B cell (primary cell): Measurements from ENCODE around the gene CCDC57. TPM values are rescaled to one million over a fixed set of nuclear protein-coding genes. Genes with fewer than 3 reads are reported as not detected.
A peak's percentile ranks its signal among the peaks of the same experiment; 100 is the strongest.

ENCODE experiments used
- ATAC-seq: fragments of 200-7000 bp; cut with Tn5 transposase; one replicate; pipeline ENCODE4 v1.10.0; 2021; ENCODE audit warnings: low read depth, mild to moderate bottlenecking, moderate number of reproducible peaks, moderate library complexity
- CTCF ChIA-PET: fragments of 350-600 bp; sonication (Branson Sonifier 250); formaldehyde crosslinking; loops from one replicate; lab custom pipeline; 2021; ENCODE audit warnings: antibody characterized with exemption, inconsistent platforms; lab: Charles Lee
- POLR2A ChIA-PET: fragments of 350-600 bp; sonication (Branson Sonifier 250); formaldehyde crosslinking; loops from one replicate; lab custom pipeline; 2021; ENCODE audit warnings: antibody characterized with exemption; lab: Charles Lee
- DNase-seq: peaks from one replicate; pipeline ENCODE4 v3.0.0; 2013
- H2AFZ ChIP-seq: 2 replicates; pipeline ENCODE4 v1.6.1; 2012; ENCODE audit warnings: mild to moderate bottlenecking, low read depth, low read length; ENCODE audit not compliant: insufficient read depth, poor library complexity, severe bottlenecking
- H3K27ac ChIP-seq, 2 donors: 1 replicate in 1 of 2; 2 replicates in 1 of 2; pipeline ENCODE4 v1.5.1; 2012 to 2013; ENCODE audit warnings: low read length in 2 of 2, mild to moderate bottlenecking in 2 of 2, moderate library complexity in 1 of 2
- H3K27me3 ChIP-seq, 4 experiments: fragments of 200-600 bp in 1 of 4; sonication (generic) in 1 of 4; replicated peaks in 1 of 4; 1 replicate in 2 of 4; 2 replicates in 2 of 4; pipeline versions ENCODE4 v1.6.1 to v1.7.0; 2013 to 2016; ENCODE audit warnings: low read length in 3 of 4, mild to moderate bottlenecking in 2 of 4, mixed read lengths in 1 of 4, moderate library complexity in 1 of 4; ENCODE audit not compliant: insufficient read depth in 4 of 4, control insufficient read depth in 3 of 4; ENCODE audit errors: control extremely low read depth in 1 of 4
- H3K36me3 ChIP-seq, 2 experiments: replicated peaks in 1 of 2; 1 replicate in 1 of 2; 2 replicates in 1 of 2; pipeline versions ENCODE4 v1.6.1 to v1.7.1; 2013; ENCODE audit warnings: low read length in 1 of 2; ENCODE audit not compliant: insufficient read depth in 2 of 2, control insufficient read depth in 1 of 2; ENCODE audit errors: control extremely low read depth in 1 of 2, extremely low read depth in 1 of 2
- H3K4me1 ChIP-seq, 2 donors: fragments of 200-600 bp in 1 of 2; sonication (generic) in 1 of 2; 1 replicate in 1 of 2; 2 replicates in 1 of 2; pipeline versions ENCODE4 v1.5.1 to v1.6.1; 2013 to 2017; ENCODE audit warnings: low read length in 2 of 2; ENCODE audit not compliant: control insufficient read depth in 2 of 2, insufficient read depth in 2 of 2
- H3K4me2 ChIP-seq: replicated peaks from 2 replicates; pipeline ENCODE3; 2012; ENCODE audit warnings: mild to moderate bottlenecking, low read depth, low read length; ENCODE audit not compliant: poor library complexity, severe bottlenecking
- H3K4me3 ChIP-seq, 5 experiments: fragments of 200-600 bp in 1 of 5; sonication (generic) in 1 of 5; 1 replicate in 3 of 5; 2 replicates in 2 of 5; pipeline versions ENCODE4 v1.5.1 to v1.7.0; 2011 to 2016; ENCODE audit warnings: low read length in 4 of 5, mild to moderate bottlenecking in 4 of 5, low read depth in 2 of 5, control low read depth in 1 of 5, moderate library complexity in 1 of 5; ENCODE audit not compliant: insufficient read depth in 1 of 5; ENCODE audit errors: control extremely low read depth in 1 of 5, extremely low read depth in 1 of 5
- H3K79me2 ChIP-seq: fragments of 200-600 bp; sonication (generic); one replicate; pipeline ENCODE4 v1.6.0; 2016; ENCODE audit warnings: low read length; ENCODE audit not compliant: control insufficient read depth, insufficient read depth
- H3K9ac ChIP-seq: fragments of 200-600 bp; sonication (generic); 2 replicates; pipeline ENCODE4 v1.6.1; 2017; ENCODE audit warnings: mild to moderate bottlenecking, low read length, moderate library complexity
- H3K9me3 ChIP-seq, 3 donors: one replicate each; pipeline versions ENCODE4 v1.6.1 to v1.7.1; 2013; ENCODE audit warnings: low read length in 2 of 3; ENCODE audit not compliant: control insufficient read depth in 2 of 3, insufficient read depth in 1 of 3; ENCODE audit errors: control extremely low read depth in 1 of 3
- H4K20me1 ChIP-seq: 2 replicates; pipeline ENCODE4 v1.6.0; 2012; ENCODE audit warnings: mild to moderate bottlenecking, low read length; ENCODE audit not compliant: insufficient read depth, control insufficient read depth, poor library complexity, severe bottlenecking
- H3K27ac Mint-ChIP-seq: one replicate; pipeline ENCODE4 v1.8.0; 2021; ENCODE audit warnings: mixed read lengths
- H3K27me3 Mint-ChIP-seq: one replicate; pipeline ENCODE4 v1.8.0; 2021; ENCODE audit warnings: mixed read lengths
- H3K4me1 Mint-ChIP-seq: one replicate; pipeline ENCODE4 v1.8.0; 2021; ENCODE audit warnings: mixed read lengths
- H3K4me3 Mint-ChIP-seq: one replicate; pipeline ENCODE4 v1.8.0; 2021; ENCODE audit warnings: mixed read lengths
- H3K9me3 Mint-ChIP-seq: one replicate; pipeline ENCODE4 v1.8.0; 2022; ENCODE audit warnings: mixed read lengths; ENCODE audit not compliant: insufficient read depth
- EZH2 ChIP-seq: IDR thresholded peaks from 2 replicates; pipeline ENCODE4 v1.6.1; 2012; ENCODE audit warnings: borderline replicate concordance, low read depth, mild to moderate bottlenecking, moderate library complexity, low read length; ENCODE audit not compliant: insufficient read depth, poor library complexity, severe bottlenecking
- WGBS: methylation state at CpG from one replicate; pipeline ENCODE4 v1.1.5; 2013; ENCODE audit warnings: missing lambda C conversion rate; ENCODE audit not compliant: insufficient coverage; 5-methylcytosine and 5-hydroxymethylcytosine counted together
- intact Hi-C: fragments of 100-400 bp; cut with micrococcal nuclease; formaldehyde crosslinking; loops from one replicate; pipeline ENCODE4 v1.10.0; 2022
- polyA plus RNA-seq: library from polyadenylated mRNA; depleted of rRNA; stranded (reverse); fragments of >200 nt; gene quantifications from 2 replicates; pipeline ENCODE4 v1.2.3, GENCODE V29; 2012
- total RNA-seq, 2 donors: library from RNA; stranded (reverse); fragments of 120-200 nt in 1 of 2; gene quantifications; 1 replicate in 1 of 2; 2 replicates in 1 of 2; pipeline versions ENCODE4 v1.2.3 to v1.2.4, GENCODE V29; 2013 to 2022
- TF ChIP-seq, protein P1 (sequence below): fragments of 200-600 bp; IDR thresholded peaks from one replicate; pipeline ENCODE4 v1.8.0; 2022; ENCODE audit warnings: antibody characterized with exemption, mild to moderate bottlenecking

The CCDC57 gene
- total and polyA plus RNA-seq, 2 donors (not counting 1 experiment from before 2014, with no cell fraction given) = 49.7 to 67.2 TPM

- Histone ChIP-seq H3K4me3 (no peak overlapping the region), H3K27ac (no peak overlapping the region)
- CTCF ChIA-PET = interaction anchor here (1.1 to 4.1 kb wide), 5 partner anchors 13 to 77 kb away, joined by 3 to 24 read pairs (median 12); no protein-coding TSS in a partner anchor
Measured at GRCh38 chr17:82243648-82244412, 31.2 kb upstream of the CCDC57 start.

More at GRCh38 chr17:82243648-82244412, 31.2 kb upstream of the CCDC57 start:
- Histone ChIP-seq H3K4me2 (no peak overlapping the region), H3K9me3 (peaks cover 0 to 4% (median 0%) of the 10 kb centered on the region in 3 donors), H2AFZ (no peak overlapping the region), H3K9ac (no peak overlapping the region), H3K79me2 (peaks cover 79% of the 10 kb centered on the region), H3K4me1 (peaks cover 5 to 29% of the 10 kb centered on the region in 2 donors), H3K36me3 (peaks cover 0 to 71% of the 10 kb centered on the region in 2 experiments), H4K20me1 (peaks cover 98% of the 10 kb centered on the region), H3K27me3 (no peaks in the 10 kb centered on the region)
- Mint-ChIP-seq H3K4me3 (no peak overlapping the region), H3K4me1 (peaks cover 44% of the 10 kb centered on the region), H3K27ac (peak overlapping the region; percentile 32), H3K9me3 (no peaks in the 10 kb centered on the region), H3K27me3 (no peaks in the 10 kb centered on the region)
- POLR2A ChIA-PET = no interaction called here
- TF ChIP-seq, protein P1, sequence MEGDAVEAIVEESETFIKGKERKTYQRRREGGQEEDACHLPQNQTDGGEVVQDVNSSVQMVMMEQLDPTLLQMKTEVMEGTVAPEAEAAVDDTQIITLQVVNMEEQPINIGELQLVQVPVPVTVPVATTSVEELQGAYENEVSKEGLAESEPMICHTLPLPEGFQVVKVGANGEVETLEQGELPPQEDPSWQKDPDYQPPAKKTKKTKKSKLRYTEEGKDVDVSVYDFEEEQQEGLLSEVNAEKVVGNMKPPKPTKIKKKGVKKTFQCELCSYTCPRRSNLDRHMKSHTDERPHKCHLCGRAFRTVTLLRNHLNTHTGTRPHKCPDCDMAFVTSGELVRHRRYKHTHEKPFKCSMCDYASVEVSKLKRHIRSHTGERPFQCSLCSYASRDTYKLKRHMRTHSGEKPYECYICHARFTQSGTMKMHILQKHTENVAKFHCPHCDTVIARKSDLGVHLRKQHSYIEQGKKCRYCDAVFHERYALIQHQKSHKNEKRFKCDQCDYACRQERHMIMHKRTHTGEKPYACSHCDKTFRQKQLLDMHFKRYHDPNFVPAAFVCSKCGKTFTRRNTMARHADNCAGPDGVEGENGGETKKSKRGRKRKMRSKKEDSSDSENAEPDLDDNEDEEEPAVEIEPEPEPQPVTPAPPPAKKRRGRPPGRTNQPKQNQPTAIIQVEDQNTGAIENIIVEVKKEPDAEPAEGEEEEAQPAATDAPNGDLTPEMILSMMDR = no peak
- TF ChIP-seq EZH2 = no peak
- DNase-seq (no peak), ATAC-seq (no peak)
- WGBS = 96% methylated on average over 19 of the region's 19 CpGs
- intact Hi-C loops = loop anchor here (1.0 kb wide), 1 partner anchor 77 kb away; no protein-coding TSS in a partner anchor
